ENCODE measurements around the gene CDH24.

Gene CDH24

DNA sequence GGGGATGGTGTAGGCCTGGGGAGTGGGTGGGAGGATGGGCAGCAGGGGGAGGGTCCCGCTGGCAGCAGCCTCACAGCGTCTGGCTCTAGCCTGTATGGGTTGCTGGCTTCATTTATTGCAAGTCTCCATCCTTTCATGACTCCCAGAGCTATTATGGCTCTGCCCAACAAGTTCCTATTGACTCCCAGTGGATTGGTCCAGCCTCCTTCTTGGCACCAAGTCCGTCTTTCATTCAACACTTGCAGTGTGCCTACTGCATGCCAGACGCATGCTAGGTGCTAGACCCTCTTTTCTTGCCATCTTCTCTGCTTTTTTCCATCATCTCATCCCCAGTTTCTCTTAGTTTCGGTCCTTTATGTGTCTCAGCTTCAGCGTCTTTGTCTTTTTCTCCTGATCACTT lies 14.2 kb downstream of the CDH24 start:
- no peak for DNase-seq

DNA sequence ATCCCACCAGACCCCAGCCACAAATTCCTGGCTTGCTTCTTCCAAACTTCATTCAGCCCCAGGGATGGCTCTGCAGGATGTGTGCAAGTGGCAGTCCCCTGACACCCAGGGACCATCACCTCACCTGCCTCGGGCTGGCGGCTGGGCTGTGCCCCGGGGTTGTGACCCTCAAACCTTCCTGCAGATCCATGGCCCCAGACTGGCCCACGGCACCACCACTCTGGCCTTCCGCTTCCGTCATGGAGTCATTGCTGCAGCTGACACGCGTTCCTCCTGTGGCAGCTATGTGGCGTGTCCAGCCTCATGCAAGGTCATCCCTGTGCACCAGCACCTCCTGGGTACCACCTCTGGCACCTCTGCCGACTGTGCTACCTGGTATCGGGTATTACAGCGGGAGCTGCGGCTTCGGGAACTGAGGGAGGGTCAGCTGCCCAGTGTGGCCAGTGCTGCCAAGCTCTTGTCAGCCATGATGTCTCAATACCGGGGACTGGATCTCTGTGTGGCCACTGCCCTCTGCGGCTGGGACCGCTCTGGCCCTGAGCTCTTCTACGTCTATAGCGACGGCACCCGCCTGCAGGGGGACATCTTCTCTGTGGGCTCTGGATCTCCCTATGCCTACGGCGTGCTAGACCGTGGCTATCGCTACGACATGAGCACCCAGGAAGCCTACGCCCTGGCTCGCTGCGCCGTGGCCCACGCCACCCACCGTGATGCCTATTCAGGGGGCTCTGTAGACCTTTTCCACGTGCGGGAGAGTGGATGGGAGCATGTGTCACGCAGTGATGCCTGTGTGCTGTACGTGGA lies 15.0 kb downstream of the CDH24 start, which contains the start of gene PSMB11:
Gene PSMB11, plus strand, starts transcription at position 51 of the 804 bp plus-strand sequence. Its CDS starts 14 bp downstream, at position 65.
- no peak for DNase-seq

DNA sequence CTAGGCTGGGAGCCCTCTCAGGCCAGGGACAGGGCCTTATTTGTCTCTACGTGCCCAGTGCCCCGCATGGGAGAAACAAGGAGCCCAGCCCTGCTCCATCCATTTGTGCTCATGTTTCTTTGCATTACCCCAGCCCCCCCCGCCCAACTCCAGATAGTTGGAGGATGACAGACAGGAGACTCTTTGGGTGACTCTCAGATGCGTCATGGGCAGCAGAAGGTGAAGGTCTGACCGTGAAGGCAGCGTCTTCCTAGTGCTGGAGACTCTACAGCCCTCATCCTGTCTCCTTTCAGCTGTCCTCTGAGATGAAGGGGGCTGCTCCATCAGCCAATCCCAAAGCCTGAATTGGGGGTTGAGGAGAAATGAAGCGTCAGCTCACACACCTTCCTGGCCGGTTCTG lies 15.6 kb downstream of the CDH24 start:
- DNase-seq, result no peak

DNA sequence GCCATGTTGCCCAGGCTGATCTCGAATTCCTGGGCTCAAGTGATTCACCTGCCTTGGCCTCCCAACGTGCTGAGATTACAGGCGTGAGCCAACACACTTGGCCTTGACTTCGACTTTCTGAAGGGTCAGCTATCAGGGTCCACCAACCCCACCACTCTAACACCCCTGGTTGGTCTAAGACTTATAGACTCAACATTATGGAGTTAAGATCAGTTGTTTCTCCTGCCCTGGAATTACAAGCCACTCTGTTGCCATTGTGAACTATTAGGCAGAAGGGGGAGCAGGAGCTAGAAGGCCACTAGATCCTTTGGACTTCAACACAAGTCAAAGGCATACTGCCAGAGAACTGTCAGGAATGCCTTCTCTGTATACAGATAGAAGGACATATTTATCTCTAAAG lies 17.2 kb downstream of the CDH24 start:
- DNase-seq, result no peak

DNA sequence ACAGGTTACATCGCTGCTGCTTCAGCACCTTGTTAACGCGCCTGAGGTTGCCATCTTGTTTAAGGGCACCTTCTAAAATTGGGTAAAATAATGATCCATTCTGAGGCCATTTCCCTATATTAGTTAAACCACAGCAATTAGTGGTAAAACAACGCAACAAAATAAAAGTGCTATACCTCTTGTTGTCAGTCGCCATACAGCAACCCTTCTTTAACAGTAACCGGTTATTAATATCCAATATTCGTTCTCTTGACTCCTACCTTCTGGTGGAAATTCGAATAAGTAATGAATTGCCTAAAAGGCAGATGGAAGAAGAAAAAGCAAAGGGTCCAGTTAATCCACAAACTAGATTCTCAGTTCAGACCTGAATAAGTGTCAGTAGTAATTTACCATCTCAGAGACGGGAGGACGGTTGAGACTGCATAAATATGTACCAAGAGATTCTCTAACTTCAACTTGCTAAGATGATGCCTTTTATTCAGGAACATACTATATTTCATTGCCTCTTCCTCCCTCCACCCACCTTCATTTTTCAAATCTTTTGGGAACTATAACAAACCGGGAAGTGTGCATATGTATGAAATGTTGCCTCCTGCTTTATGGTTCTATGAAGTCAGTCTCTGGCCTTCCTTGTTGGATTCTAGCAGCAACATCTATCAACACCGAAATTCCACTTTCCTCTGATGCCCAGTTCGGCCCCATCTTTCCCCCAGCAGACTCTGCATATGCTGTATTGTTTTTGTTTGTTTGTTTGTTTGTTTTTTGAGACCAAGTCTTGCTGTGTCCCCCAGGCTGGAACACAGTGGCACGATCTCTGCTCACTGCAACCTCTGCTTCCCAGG lies 21.8 kb downstream of the CDH24 start:
- no peak for DNase-seq

DNA sequence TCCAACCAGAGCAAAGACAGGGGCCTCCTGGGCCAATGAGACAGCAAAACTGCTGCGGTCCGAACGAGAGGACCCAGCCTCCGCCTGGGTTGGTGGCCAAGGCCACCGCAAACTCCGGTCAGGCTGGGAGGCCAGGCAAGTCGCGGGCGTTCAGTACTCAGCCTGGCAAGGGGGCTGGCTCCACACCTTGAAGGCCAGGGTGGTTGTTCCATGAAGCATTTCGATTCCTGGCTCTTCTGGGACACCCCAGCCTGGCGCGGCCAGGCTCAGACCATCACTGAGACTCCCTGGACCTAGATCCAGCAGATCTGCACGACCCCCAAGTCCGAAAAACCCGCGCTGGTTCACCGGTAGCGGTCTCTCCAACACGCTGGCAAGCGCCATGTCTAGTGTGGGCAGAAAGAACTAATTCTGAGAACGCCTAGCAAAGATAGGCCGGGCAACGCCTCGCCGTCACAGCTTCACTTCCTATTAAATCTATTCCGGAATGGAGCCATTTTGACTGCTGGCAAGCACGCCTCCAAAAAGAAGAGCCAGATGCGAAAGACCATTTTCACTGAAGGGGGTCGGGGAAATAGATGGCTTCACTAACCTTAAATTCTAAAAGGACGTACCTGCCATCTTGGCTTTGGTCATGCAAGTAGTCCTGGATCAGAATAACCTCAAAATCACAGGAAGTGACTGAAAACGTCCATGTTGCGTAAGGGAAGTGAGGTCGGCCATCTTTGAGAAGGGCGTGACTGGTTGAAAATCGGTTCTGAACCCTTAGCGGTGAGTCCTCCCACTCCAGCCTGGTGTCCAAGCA lies 22.6 kb downstream of the CDH24 start, which contains the start of gene PSMB5:
Gene PSMB5, minus strand, starts transcription at position 403 of the 805 bp plus-strand sequence. Its CDS starts 19 bp downstream, at position 384.
- peak; percentile 89 for DNase-seq

DNA sequence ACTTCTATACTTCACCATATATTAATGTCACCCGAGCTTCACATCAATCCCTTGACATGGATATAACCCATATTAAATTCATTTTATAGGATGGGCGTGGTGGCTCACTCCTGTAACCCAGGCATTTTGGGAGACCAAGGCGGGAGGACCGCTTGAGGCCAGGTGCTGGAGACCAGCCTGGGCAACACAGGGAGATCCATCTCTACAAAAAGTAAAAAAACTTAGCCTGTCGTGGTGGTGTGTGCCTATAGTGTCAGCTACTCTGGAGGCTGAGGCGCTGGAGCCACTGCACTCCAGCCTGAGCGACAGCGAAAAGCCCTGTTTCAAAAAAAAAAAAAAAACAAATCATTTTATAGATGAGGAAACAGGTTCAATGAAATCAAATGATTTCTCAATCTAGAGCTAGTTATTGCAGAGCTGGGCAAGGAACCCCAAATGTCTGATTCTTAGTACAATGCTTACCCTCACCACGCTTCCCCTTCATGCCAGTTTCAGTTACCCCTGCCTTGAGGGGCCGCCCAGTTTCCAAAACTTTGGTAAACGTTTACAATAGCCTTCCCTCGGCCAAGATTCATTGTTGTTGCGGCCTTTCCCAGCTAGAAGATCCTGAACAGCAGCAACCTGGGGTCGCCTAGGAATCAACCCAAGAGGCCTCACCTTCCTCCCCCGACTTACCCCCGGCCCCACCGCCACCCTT lies 23.4 kb downstream of the CDH24 start:
- peak; percentile 9 for DNase-seq

DNA sequence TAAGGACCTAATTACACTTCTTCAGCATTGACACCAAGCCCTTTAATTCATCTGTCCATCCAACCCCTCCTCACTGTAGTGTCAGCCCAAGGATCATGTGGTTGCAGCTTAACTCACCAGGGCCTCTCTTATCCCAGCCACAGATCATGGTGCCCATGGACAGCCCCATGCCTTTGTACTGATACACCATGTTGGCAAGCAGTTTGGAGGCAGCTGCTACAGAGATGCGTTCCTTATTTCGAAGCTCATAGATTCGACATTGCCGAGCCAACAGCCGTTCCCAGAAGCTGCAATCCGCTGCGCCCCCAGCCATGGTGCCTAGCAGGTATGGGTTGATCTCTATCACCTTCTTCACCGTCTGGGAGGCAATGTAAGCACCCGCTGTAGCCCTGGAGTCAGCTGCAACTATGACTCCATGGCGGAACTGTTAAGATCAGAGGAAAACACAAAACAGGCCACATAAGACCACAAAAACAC lies 24.0 kb downstream of the CDH24 start:
- DNase-seq, result no peak

DNA sequence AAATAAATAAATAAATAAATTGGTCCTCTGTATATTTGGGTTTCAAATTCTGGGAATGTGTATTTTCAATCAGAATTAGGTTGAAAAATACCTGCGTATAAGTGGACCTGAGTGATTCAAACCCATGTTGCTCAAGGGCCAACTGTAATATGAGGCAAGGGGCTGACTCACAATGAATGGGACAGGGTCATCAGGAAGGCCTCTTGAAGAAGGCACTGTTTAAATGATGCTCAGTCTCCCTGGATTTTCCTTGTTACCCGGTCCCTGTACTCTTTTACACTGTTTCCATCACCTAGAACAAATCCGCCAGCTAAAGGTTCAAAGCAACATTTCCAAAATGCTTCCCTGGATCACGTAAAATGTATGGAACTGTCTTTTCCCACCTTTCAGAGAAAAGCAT lies 26.4 kb downstream of the CDH24 start:
- no peak for DNase-seq

DNA sequence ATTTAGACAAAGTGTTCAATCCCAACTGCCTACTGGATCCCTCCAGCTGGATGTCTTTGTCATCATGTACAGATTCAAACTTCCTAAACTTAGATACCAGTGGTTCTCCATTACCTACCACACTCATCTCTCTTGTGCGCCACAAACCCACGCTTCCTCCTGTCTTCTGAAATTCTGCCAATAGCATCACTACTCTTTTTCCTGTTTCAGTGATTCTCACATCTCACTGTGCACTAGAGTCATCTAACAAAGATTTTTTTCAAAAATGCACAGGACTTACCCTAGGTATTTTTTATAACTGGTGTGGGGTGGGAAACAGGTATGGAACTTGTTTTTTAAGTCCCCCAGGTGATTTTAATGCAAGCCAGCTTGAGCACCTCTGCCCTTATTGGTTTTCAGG lies 28.5 kb downstream of the CDH24 start:
- peak; percentile 56 for DNase-seq

DNA sequence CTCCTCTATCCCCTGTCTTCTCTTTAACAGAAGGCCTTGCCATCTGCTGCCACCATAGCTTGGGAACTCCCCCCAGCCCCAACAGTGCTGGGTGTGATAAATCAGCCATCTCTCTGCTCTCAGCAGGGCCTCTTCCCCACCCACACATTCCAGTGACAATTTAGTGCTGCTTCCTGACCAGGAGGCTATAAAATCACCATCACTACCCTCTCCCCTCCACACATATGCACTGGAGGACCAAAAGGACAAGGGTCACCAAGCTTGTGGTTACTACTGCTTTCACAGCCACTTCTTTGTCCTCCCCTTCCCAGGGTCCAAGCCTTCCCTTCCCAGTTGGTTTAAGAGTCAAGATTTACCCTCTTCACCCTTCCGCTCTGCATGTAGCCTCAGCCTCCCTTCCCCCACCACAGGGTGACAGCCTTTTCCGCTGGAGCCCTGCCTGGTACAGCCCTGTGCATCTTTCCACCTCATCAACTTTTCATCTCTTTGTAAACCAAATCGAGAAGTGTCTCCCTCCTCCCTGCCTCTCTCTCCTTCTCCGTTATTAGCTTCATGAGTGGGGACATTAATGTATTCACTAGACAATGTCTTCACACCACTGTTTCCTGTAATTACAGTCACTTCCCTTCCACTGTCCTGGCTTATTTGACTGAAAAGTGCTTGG lies 32.0 kb downstream of the CDH24 start:
- DNase-seq, result peak; percentile 45

DNA sequence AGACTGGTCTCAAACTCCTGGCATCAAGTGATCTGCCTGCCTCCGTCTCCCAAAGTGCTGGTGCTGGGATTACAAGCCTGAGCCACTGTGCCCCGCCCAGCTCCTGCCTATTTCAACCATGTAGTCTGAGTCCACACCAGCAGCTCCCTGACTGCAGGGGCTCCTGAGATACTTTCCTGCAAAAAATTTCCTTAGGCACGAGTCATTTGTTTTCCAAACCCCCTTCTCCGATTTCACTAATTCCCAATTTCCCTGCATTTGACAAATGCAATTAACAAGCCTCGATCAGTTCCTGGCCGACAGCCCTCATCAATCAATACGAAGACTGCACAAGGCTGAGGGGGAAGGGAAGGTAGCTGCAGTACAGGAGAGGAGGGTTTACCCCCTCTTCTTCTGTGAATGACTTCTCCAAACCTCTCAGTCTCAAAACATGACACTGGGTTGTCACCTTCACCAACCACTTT lies 32.7 kb downstream of the CDH24 start:
- no peak for DNase-seq

DNA sequence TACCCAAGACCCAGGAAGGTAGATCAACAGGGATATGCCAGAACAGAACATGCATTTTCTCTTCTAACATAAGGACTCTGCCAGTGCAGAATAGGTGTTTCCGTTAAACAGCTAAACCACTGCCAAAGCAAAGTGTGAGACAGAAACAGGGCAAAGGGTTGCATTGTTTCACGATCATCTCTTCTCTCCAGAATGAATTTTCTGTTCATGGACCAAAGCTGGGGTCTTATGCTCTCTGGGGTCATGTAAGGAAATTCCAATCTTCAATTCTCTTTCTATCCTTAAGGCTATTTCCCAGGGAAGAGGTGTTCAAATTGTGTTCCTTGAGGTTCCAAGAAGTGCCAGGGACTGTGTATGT lies 33.5 kb downstream of the CDH24 start:
- no peak for DNase-seq

DNA sequence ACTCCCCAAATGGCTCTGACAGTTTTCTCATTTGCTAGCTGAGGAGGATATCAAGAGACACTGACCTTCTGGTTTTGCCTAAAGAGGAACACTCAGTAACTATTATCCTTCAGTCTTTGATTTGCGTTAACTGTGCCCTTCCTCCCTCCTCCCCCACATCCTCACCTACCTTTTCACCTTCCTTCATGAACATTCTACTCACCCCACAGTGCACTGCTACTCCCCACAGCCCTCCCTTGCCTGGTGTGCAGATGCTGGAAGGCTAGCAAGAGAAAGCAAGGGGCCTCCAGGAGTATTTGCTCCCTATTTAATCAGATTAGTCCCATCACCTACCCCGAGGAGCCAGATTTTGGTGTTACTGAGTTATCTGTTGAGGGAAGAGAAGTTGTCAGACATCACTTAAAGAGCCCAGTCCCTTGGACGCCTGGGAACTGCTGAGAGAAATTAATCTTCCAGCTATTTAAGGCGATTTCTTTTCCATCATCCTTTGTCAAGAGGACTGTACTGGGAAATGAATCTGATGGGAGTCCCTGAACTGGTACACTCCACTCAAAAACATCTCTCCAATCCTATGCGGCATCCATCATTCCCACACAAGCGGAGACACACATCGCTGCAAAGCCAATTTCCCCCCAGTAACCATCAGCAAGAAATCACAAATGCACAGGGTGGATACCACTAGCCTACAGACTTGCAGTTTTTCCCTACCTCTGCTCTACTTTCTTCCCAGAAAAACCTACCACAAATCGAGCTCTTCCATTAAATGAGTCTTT lies 34.1 kb downstream of the CDH24 start:
- peak; percentile 49 for DNase-seq

DNA sequence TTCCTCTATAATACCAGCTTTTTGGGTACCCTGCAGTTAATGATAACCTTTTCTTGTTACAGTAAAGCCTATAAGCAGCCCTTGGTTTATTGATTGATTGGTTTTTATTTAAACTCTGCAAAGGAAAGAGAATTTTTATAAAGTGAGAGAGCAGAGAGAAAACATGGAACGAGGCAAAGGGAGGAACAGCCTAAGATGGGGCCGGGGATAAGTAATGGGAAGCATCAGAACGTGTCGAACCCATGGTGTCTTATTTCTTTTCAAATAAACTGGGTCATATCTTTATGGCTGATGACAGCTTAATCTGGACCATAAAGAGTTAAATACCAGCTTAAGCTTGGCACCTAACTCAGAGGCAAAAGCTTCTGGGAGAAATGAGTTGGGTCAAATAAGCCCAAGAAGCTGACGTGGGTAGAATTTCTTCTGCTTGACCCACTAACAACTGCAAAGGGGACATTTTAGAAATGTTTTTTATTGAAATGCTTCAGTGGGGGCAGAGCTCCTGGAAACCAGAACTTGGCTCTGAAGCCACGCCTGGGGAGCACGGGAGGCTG lies 35.4 kb downstream of the CDH24 start:
- DNase-seq, result no peak

DNA sequence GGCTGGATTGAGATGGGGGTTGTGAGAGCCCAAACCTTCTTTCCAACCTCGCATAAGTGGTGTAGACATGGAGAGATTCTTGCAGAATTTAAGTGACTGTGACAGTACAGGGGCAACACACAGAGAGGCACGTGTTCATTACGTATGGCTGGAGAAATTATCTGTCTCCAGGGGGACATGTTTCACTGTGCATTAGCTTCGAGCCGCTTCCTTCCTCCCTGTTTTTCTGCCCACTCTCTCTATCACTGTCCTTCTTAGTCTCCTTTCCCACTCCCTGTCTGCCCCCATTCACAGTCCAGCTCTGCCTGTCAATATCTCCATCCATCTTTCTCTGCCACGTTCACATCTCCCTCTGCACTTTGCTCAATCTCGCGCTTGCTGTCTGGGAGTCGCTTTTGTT lies 35.9 kb downstream of the CDH24 start:
- DNase-seq, result no peak

DNA sequence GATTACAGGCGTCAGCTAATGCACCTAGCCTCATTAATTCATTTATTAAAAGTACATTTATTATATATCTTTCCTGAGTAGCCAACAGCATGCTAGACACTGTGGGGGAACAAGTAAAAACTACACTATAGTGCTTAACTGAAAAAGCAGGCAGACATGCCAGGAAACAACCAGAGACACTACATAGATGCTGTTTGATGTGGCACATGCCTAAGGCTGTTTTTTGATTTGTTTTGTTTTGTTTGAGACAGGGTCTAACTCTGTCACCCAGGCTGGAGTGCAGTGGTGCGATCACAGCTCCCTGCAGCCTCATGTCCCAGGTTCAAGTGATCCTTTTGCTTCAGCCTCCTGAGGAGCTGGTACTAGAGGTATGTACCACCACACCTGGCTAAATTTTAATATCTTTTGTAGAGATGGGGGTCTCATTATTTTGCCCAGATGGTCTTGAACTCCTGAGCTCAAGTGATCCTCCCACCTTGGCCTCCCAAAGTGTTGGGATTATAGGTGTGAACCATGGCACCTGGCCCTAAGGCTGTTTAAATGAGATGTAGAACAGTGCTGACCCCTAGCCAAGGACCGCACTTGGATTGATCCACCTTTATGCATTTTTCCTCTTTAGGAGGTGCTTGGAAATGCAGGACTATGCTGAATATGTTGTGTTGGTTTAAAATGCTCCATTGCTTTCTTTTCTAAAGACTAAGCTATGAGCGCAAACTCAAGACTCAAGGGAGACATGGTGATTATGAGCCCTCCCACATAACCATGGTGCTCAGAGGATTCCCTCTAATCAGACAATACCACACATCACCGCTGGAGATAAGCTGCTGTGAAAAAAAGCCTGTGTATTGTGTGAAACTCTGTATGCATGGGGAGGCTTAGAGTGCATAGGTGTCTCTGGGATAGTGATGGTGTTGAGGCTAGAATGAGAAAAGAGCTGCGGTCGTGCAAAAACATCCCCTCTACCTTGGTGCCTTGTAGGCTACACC lies 36.9 kb downstream of the CDH24 start:
- DNase-seq, result peak; percentile 32

DNA sequence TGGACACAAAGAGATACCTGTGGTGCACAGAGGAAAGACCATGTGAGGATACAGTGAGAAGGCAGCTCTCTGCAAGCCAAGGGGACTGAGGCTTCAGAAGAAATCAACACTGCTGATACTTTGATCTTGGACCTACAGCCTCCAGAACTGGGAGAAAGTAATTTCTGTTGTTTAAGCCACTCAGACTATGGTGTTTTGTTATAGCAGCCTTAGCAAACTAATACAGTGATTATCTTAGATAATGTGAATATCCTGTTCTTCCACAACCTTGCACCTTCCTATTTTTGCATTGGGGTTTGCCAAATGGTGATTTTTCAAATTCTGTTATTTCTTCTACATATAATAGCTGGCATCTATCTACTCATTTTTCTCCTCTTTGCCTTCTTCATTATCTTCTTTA lies 39.2 kb downstream of the CDH24 start:
- no peak for DNase-seq

DNA sequence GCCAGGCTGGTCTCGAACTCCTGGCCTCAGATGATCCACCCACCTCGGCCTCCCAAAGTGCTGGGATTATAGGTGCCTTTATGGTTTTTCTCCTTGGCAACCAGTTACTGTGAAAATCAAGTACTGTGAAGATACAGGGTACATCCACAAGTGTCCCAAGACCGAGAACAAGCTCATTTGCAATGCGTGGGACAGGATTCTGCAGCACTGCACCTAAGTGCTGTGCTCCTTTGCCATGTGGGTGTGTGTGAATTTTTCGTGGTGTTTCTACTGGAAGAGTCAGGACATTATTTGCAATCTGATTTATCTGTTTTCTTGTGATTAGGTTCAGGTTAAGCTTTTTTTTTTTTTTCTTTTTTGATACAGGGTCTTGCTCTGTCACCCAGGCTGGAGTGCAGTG lies 40.2 kb downstream of the CDH24 start:
- DNase-seq, result no peak
